Measurements from ENCODE around the gene IFIH1. TPM values are rescaled to one million over a fixed set of nuclear protein-coding genes. Genes with fewer than 3 reads are reported as not detected.
A peak's percentile ranks its signal among the peaks of the same experiment; 100 is the strongest.

The IFIH1 gene
- 0.18 TPM for polyA plus RNA-seq (2013, experiment 1 of 2)
- polyA plus RNA-seq (2013, experiment 2 of 2) = 0.12 TPM

DNA sequence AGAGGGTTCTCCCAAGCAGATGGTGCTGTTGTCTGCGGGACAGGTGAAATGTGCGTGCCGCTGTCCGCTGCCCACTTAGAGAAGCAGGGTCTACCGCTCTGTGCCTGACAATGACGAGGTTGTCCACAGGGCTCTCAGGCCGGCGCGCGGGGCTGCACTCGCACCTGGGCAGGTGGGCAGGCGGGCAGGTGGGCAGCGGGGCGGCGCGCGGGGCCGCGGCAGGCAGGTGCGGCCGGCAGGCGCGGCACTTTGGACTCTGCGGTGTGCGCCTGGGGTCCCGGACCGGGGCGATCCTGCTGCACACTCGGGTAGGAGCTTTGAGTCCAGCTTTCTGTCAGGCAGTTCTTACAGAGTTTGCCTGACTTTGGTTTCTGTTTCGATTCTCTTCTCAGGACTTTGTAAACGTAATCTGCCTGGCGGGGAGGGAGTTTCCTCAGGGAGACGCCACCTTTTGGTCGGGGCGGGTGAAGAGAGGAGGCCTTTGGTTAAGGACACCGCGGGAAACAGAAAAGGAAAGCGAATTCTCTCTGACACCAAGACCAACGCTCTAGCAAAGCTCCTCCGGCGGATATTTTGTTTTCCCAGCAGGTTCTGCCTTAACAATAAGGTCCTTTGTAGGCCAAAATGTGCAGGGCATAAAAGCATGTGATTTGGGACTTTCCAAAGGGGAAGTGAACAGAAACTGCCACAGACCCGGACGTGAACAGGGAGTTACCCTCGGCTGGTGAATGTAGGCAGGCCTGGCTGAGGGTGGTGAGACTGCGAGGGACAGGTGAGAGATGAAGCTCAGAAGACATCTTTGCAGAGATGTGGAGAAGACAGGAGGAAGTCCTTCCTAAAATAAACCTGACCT is at the start of gene IFIH1:
IFIH1 (minus strand) TSS at position 357 of the 853 bp plus-strand sequence. CDS start 377 bp downstream, outside the sequence.
- H3K4me3 ChIP-seq (ENCODE audit: low read length in 2 of 2) = peak within 1 kb of the TSS; percentile 50 to 77
- peak within 1 kb of the TSS; percentile 58 for H2BK12ac ChIP-seq (ENCODE audit: low read length)
- H3K14ac ChIP-seq (ENCODE audit: low read length) = peak within 1 kb of the TSS; percentile 71
- peaks cover 0 to 2% of the 10 kb centered on the region in 2 donors for H3K9me3 ChIP-seq (replicated peaks in 1 of 2; ENCODE audit: control insufficient read depth in 2 of 2, insufficient read depth in 1 of 2, low read depth in 1 of 2, low read length in 2 of 2)
- H2BK5ac ChIP-seq (ENCODE audit: low read length) = peak within 1 kb of the TSS; percentile 24
- H2AK5ac ChIP-seq (ENCODE audit: low read depth, low read length) = peak within 1 kb of the TSS; percentile 63
- H3K27me3 ChIP-seq (ENCODE audit: control insufficient read depth in 3 of 3, insufficient read depth in 3 of 3, low read depth in 1 of 3, low read length in 3 of 3) = peaks cover 0 to 29% (median 10%) of the 10 kb centered on the region in 3 experiments
- H3K18ac ChIP-seq (ENCODE audit: low read length) = peak within 1 kb of the TSS; percentile 92
- no peak within 1 kb of the TSS for H3K27ac ChIP-seq (replicated peaks; ENCODE audit: low read length)
- H2AFZ ChIP-seq (ENCODE audit: low read length) = peak within 1 kb of the TSS; percentile 93
- H3K4ac ChIP-seq (ENCODE audit: low read length) = no peak within 1 kb of the TSS
- peak within 1 kb of the TSS; percentile 81 for H3K9ac ChIP-seq (ENCODE audit: low read depth, low read length, poor library complexity)
- H3K79me1 ChIP-seq (ENCODE audit: low read depth, low read length) = peaks cover 1% of the 10 kb centered on the region
- H4K91ac ChIP-seq (ENCODE audit: low read depth, low read length, poor library complexity) = no peak within 1 kb of the TSS
- H2BK15ac ChIP-seq (ENCODE audit: low read length) = peak within 1 kb of the TSS; percentile 85
- peak within 1 kb of the TSS; percentile 65 for H3K23ac ChIP-seq (ENCODE audit: low read depth, low read length, poor library complexity)
- no CpG with 5 or more reads among the region's 45 CpGs for WGBS, 2 donors (ENCODE audit: extremely low coverage in 2 of 2, insufficient read length in 2 of 2, insufficient replicate concordance in 1 of 2)
- H4K8ac ChIP-seq (ENCODE audit: low read depth, low read length) = peak within 1 kb of the TSS; percentile 17
- no peaks in the 10 kb centered on the region for H3K36me3 ChIP-seq (replicated peaks in 1 of 2; ENCODE audit: control insufficient read depth in 2 of 2, insufficient read depth in 2 of 2, low read length in 2 of 2)
- DNase-seq (ENCODE audit: low spot score) = peak; percentile 39
- H3K4me1 ChIP-seq (ENCODE audit: control insufficient read depth in 2 of 2, insufficient read depth in 1 of 2, low read depth in 1 of 2, low read length in 2 of 2) = peaks cover 0 to 5% of the 10 kb centered on the region in 2 donors
- H3K4me2 ChIP-seq (ENCODE audit: insufficient read depth, low read length, poor library complexity, severe bottlenecking) = peak within 1 kb of the TSS; percentile 77
- no peak within 1 kb of the TSS for H2BK120ac ChIP-seq (ENCODE audit: low read depth, low read length)

GRCh38 chr2:162365392-162365791 is 46.9 kb upstream of the IFIH1 start:
- no peak overlapping the region for H4K91ac ChIP-seq (ENCODE audit: low read depth, low read length, poor library complexity)
- H2AFZ ChIP-seq (ENCODE audit: low read length) = no peak overlapping the region
- H3K4me2 ChIP-seq (ENCODE audit: insufficient read depth, low read length, poor library complexity, severe bottlenecking) = no peak overlapping the region
- no peak overlapping the region for H4K8ac ChIP-seq (ENCODE audit: low read depth, low read length)
- no peaks in the 10 kb centered on the region for H3K4me1 ChIP-seq (ENCODE audit: control insufficient read depth in 2 of 2, insufficient read depth in 1 of 2, low read depth in 1 of 2, low read length in 2 of 2)
- no peaks in the 10 kb centered on the region for H3K27me3 ChIP-seq (ENCODE audit: control insufficient read depth in 3 of 3, insufficient read depth in 3 of 3, low read depth in 1 of 3, low read length in 3 of 3)
- H3K4me3 ChIP-seq (ENCODE audit: low read length in 2 of 2) = no peak overlapping the region
- H2AK5ac ChIP-seq (ENCODE audit: low read depth, low read length) = no peak overlapping the region
- H3K14ac ChIP-seq (ENCODE audit: low read length) = no peak overlapping the region
- H3K4ac ChIP-seq (ENCODE audit: low read length) = no peak overlapping the region
- no CpG with 5 or more reads among the region's 2 CpGs for WGBS, 2 donors (ENCODE audit: extremely low coverage in 2 of 2, insufficient read length in 2 of 2, insufficient replicate concordance in 1 of 2)
- H2BK12ac ChIP-seq (ENCODE audit: low read length) = no peak overlapping the region
- no peak overlapping the region for H3K23ac ChIP-seq (ENCODE audit: low read depth, low read length, poor library complexity)
- H2BK15ac ChIP-seq (ENCODE audit: low read length) = no peak overlapping the region
- H2BK5ac ChIP-seq (ENCODE audit: low read length) = no peak overlapping the region
- H3K18ac ChIP-seq (ENCODE audit: low read length) = no peak overlapping the region
- DNase-seq (ENCODE audit: low spot score) = no peak
- no peak overlapping the region for H3K9ac ChIP-seq (ENCODE audit: low read depth, low read length, poor library complexity)
- no peak overlapping the region for H2BK120ac ChIP-seq (ENCODE audit: low read depth, low read length)
- no peaks in the 10 kb centered on the region for H3K79me1 ChIP-seq (ENCODE audit: low read depth, low read length)
- H3K9me3 ChIP-seq (replicated peaks in 1 of 2; ENCODE audit: control insufficient read depth in 2 of 2, insufficient read depth in 1 of 2, low read depth in 1 of 2, low read length in 2 of 2) = no peaks in the 10 kb centered on the region
- H3K27ac ChIP-seq (replicated peaks; ENCODE audit: low read length) = no peak overlapping the region
- H3K36me3 ChIP-seq (replicated peaks in 1 of 2; ENCODE audit: control insufficient read depth in 2 of 2, insufficient read depth in 2 of 2, low read length in 2 of 2) = no peaks in the 10 kb centered on the region

DNA sequence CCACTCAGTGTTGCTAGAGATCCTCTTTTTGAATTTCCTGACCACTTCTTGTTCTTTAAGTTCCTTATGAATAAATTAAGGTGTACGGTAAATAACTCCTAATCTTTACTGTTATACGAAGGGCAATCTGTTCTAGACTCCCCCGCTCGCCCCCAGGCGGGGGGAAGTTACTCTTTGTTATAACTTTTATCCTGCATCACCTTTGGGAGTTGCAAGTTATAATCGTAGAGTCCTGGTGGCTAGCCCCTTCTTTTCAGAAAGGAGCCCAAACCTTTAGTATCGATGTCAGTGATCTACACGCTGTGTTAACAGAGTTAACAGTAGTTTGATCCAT is 26.1 kb upstream of the IFIH1 start:
- WGBS, 2 donors (ENCODE audit: extremely low coverage in 2 of 2, insufficient read length in 2 of 2, insufficient replicate concordance in 1 of 2) = no CpG with 5 or more reads among the region's 8 CpGs

More for the DNA sequence above, 26.1 kb upstream of the IFIH1 start:
- Histone ChIP-seq H2BK12ac (ENCODE audit: low read length) (no peak overlapping the region), H3K14ac (ENCODE audit: low read length) (no peak overlapping the region), H3K23ac (ENCODE audit: low read depth, low read length, poor library complexity) (no peak overlapping the region), H3K27me3 (ENCODE audit: control insufficient read depth in 3 of 3, insufficient read depth in 3 of 3, low read depth in 1 of 3, low read length in 3 of 3) (no peaks in the 10 kb centered on the region), H3K4me2 (ENCODE audit: insufficient read depth, low read length, poor library complexity, severe bottlenecking) (peak overlapping the region; percentile 60), H3K9me3 (replicated peaks in 1 of 2; ENCODE audit: control insufficient read depth in 2 of 2, insufficient read depth in 1 of 2, low read depth in 1 of 2, low read length in 2 of 2) (no peaks in the 10 kb centered on the region), H2BK120ac (ENCODE audit: low read depth, low read length) (no peak overlapping the region), H2BK15ac (ENCODE audit: low read length) (no peak overlapping the region), H3K4me3 (ENCODE audit: low read length in 2 of 2) (peak overlapping the region; percentile 89 to 99), H2AFZ (ENCODE audit: low read length) (peak overlapping the region; percentile 95), H3K18ac (ENCODE audit: low read length) (no peak overlapping the region), H3K36me3 (replicated peaks in 1 of 2; ENCODE audit: control insufficient read depth in 2 of 2, insufficient read depth in 2 of 2, low read length in 2 of 2) (no peaks in the 10 kb centered on the region), H3K27ac (replicated peaks; ENCODE audit: low read length) (no peak overlapping the region), H2BK5ac (ENCODE audit: low read length) (no peak overlapping the region), H3K4ac (ENCODE audit: low read length) (no peak overlapping the region), H4K8ac (ENCODE audit: low read depth, low read length) (no peak overlapping the region), H3K79me1 (ENCODE audit: low read depth, low read length) (peaks cover 1% of the 10 kb centered on the region), H3K9ac (ENCODE audit: low read depth, low read length, poor library complexity) (no peak overlapping the region), H4K91ac (ENCODE audit: low read depth, low read length, poor library complexity) (no peak overlapping the region), H2AK5ac (ENCODE audit: low read depth, low read length) (no peak overlapping the region), H3K4me1 (ENCODE audit: control insufficient read depth in 2 of 2, insufficient read depth in 1 of 2, low read depth in 1 of 2, low read length in 2 of 2) (peaks cover 0 to 1% of the 10 kb centered on the region in 2 donors)
- no peak for DNase-seq (ENCODE audit: low spot score)

Data from neuronal stem cell (in vitro differentiated cells).